ENCODE results near the gene CTSC. TPM values are rescaled to one million over a fixed set of nuclear protein-coding genes. Genes with fewer than 3 reads are reported as not detected.

Gene CTSC
- total and polyA plus RNA-seq, 2 of the 13 experiments (the other 11 are each of a cell fraction or from before 2014, with no cell fraction given): 144 to 210 TPM

GRCh38 chr11:88313441-88313840, 24.1 kb downstream of the CTSC start:
- in situ Hi-C loops (cut with HindIII; ENCODE audit: extremely low pct_ligation_motif_present, low pct_unique_long_range_greater_than_20kb): no loop called here
- no peaks in the 10 kb centered on the region; a peak in 3 of 5 replicates for H3K36me3 ChIP-seq (replicated peaks in 1 of 2; ENCODE audit: control insufficient read depth in 1 of 2, insufficient read depth in 2 of 2, low read length in 2 of 2)
- ATAC-seq (no peak), FAIRE-seq (no peak), DNase-seq (ENCODE audit: low spot score) (no peak)
- 40% methylated on average over 2 of the region's 2 CpGs for WGBS (ENCODE audit: low lambda C conversion rate)
- CTCF ChIA-PET (ENCODE audit: low intra/inter-chr PET ratio, low total read pairs): no interaction called here
- BruUV-seq (replicated peaks): no TSS peak
- intact Hi-C loops (cut with micrococcal nuclease; ENCODE audit: unreplicated experiment): no loop called here
- H3K27me3 ChIP-seq (ENCODE audit: control insufficient read depth in 1 of 2, insufficient read depth in 2 of 2, low read length in 2 of 2): no peaks in the 10 kb centered on the region
- H3K27ac ChIP-seq (ENCODE audit: extremely low read length, insufficient read depth, low read length): no peak overlapping the region
- H4K20me1 ChIP-seq (ENCODE audit: insufficient read depth, low read length): no peaks in the 10 kb centered on the region
- H3K4me2 ChIP-seq (ENCODE audit: low read depth, low read length): no peak overlapping the region
- no peak for TF ChIP-seq U2AF1 (optimal IDR thresholded peaks at IDR 0.05; ENCODE audit: low read depth, low read length)
- no peak for TF ChIP-seq ZNF816 (CRISPR knock-in tag; IDR thresholded peaks at IDR 0.05; ENCODE audit: borderline replicate concordance)
- TF ChIP-seq ZNF205 (CRISPR knock-in tag; IDR thresholded peaks at IDR 0.05): no peak
- TF ChIP-seq PATZ1 (CRISPR knock-in tag; IDR thresholded peaks at IDR 0.05): no peak
- no peak for TF ChIP-seq ZNF691 (CRISPR knock-in tag; IDR thresholded peaks at IDR 0.05; ENCODE audit: borderline replicate concordance, low read depth)
- no peak for TF ChIP-seq ZFP36L1 (CRISPR knock-in tag; IDR thresholded peaks at IDR 0.05)
- no peak for TF ChIP-seq USF2 (IDR thresholded peaks at IDR 0.05; ENCODE audit: low read depth, low read length)
- TF ChIP-seq USF2 (CRISPR knock-in tag; IDR thresholded peaks at IDR 0.05; ENCODE audit: borderline replicate concordance): no peak
- TF ChIP-seq SMAD1 (CRISPR knock-in tag; IDR thresholded peaks at IDR 0.05; ENCODE audit: borderline replicate concordance, low read depth): no peak
- TF ChIP-seq NFIC (IDR thresholded peaks at IDR 0.05; ENCODE audit: low read length): no peak
- no peak for TF ChIP-seq ZNF136 (CRISPR knock-in tag; IDR thresholded peaks at IDR 0.05; ENCODE audit: low read depth)
- TF ChIP-seq NFYC (CRISPR knock-in tag; IDR thresholded peaks at IDR 0.05): no peak
- no peak for TF ChIP-seq ZMYM2 (CRISPR knock-in tag; IDR thresholded peaks at IDR 0.05)
- TF ChIP-seq HMGXB4 (CRISPR knock-in tag; IDR thresholded peaks at IDR 0.05; ENCODE audit: borderline replicate concordance in 1 of 2, low read depth in 1 of 2): no peak
- no peak for TF ChIP-seq SMARCE1 (IDR thresholded peaks at IDR 0.05; ENCODE audit: borderline replicate concordance)
- no peak for TF ChIP-seq ZNF883 (CRISPR knock-in tag; IDR thresholded peaks at IDR 0.05; ENCODE audit: not compliant biosample characterization)
- TF ChIP-seq SMC3 (IDR thresholded peaks at IDR 0.05; ENCODE audit: low read length): no peak
- no peak for TF ChIP-seq KDM3A (CRISPR knock-in tag; IDR thresholded peaks at IDR 0.05; ENCODE audit: low read depth)
- H3K9ac ChIP-seq (ENCODE audit: insufficient read depth, low read depth, low read length): no peak overlapping the region
- H3K4me3 ChIP-seq (replicated peaks in 1 of 3; ENCODE audit: insufficient read depth in 1 of 3, low read depth in 2 of 3, low read length in 3 of 3): no peak overlapping the region
- H3K79me2 ChIP-seq (ENCODE audit: insufficient read depth, low read length): no peaks in the 10 kb centered on the region
- H3K4me1 ChIP-seq (ENCODE audit: insufficient read depth, low read length): no peaks in the 10 kb centered on the region
- no peak overlapping the region for H2AFZ ChIP-seq (ENCODE audit: low read length)
- H3K9me3 ChIP-seq (ENCODE audit: low read length): no peaks in the 10 kb centered on the region
- POLR2A ChIA-PET: no interaction called here
